ENCODE data around the gene ANXA4. TPM values are rescaled to one million over a fixed set of nuclear protein-coding genes. Genes with fewer than 3 reads are reported as not detected.
A peak's percentile ranks its signal among the peaks of the same experiment; 100 is the strongest.

ANXA4 gene
- total RNA-seq, 1 experiment from 2014 or later: 92.0 TPM

DNA sequence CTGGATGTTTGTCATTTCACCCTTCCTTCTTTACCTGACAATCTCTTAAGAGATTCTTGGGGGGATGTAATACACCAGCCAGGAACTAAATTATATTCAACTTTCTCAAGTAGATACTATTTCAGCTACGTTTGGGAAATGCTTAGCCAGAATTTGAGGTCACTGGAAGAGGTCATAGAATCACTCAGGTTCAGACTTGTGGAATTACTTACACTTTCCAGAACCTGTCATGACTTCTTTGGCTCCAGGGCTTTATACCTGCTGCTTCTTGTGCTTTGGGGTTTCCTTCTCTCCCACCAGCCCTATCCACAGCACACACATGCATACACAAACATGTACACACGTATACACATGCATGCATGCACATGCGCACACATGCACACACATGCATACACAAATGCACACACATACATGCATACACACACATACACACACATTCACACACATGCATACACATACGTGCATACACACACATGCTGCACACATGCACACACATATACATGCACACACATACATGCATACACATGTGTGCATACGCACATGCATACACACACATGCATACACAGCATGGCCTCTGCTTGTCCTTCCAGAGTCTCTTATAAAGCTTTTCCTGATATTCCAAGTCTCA lies 23.5 kb upstream of the ANXA4 start:
- no TSS peak for BruUV-seq (replicated peaks)
- no peaks in the 10 kb centered on the region for H3K27me3 Mint-ChIP-seq (ENCODE audit: insufficient read depth, unreplicated experiment)
- CTCF ChIA-PET: interaction anchor here (0.7 kb wide), 1 partner anchor 559 kb away, joined by 3 read pairs; no protein-coding TSS in a partner anchor
- no peak overlapping the region for H3K27ac Mint-ChIP-seq (ENCODE audit: unreplicated experiment)
- no peaks in the 10 kb centered on the region for H3K9me3 Mint-ChIP-seq (ENCODE audit: unreplicated experiment)
- POLR2A ChIA-PET: no interaction called here
- no peaks in the 10 kb centered on the region for H3K27me3 ChIP-seq (replicated peaks; ENCODE audit: control insufficient read depth, insufficient read depth, low read length)
- no peak for DNase-seq
- H3K4me3 Mint-ChIP-seq (ENCODE audit: unreplicated experiment): no peak overlapping the region
- no peaks in the 10 kb centered on the region for H3K36me3 Mint-ChIP-seq (ENCODE audit: insufficient read depth, unreplicated experiment)
- H3K4me3 ChIP-seq (ENCODE audit: low read depth, low read length): no peak overlapping the region
- H3K4me1 ChIP-seq: no peaks in the 10 kb centered on the region
- H3K9me3 ChIP-seq: no peaks in the 10 kb centered on the region
- TF ChIP-seq, protein P1, sequence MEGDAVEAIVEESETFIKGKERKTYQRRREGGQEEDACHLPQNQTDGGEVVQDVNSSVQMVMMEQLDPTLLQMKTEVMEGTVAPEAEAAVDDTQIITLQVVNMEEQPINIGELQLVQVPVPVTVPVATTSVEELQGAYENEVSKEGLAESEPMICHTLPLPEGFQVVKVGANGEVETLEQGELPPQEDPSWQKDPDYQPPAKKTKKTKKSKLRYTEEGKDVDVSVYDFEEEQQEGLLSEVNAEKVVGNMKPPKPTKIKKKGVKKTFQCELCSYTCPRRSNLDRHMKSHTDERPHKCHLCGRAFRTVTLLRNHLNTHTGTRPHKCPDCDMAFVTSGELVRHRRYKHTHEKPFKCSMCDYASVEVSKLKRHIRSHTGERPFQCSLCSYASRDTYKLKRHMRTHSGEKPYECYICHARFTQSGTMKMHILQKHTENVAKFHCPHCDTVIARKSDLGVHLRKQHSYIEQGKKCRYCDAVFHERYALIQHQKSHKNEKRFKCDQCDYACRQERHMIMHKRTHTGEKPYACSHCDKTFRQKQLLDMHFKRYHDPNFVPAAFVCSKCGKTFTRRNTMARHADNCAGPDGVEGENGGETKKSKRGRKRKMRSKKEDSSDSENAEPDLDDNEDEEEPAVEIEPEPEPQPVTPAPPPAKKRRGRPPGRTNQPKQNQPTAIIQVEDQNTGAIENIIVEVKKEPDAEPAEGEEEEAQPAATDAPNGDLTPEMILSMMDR (IDR thresholded peaks at IDR 0.05; ENCODE audit: insufficient read depth in 1 of 2, low read depth in 1 of 2, low read length in 1 of 2, severe bottlenecking in 1 of 2, unreplicated experiment in 1 of 2): no peak
- H3K36me3 ChIP-seq (ENCODE audit: control insufficient read depth, insufficient read depth, low read length): no peaks in the 10 kb centered on the region
- no peaks in the 10 kb centered on the region for H3K4me1 Mint-ChIP-seq (ENCODE audit: low read depth, unreplicated experiment)
- intact Hi-C loops (cut with micrococcal nuclease; ENCODE audit: unreplicated experiment): no loop called here

DNA sequence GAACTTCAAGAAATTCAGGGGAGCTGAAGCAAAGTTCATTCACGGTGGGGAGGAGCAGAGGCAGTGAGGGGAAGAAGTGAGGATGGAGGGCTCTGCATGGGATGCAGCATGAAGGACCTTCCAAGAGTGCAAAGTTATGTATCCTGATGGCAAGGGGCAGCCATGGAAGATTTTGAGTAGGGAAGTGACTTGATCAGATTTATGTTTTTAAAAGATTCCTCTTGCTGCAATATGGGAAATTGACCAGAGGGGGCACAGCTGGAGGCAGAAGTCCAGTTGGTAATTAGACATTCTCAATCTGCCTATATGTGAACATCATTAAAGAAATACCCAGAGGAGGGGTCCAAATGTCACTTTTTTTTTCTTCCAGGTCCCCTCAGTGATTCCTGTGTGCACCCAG lies 21.5 kb upstream of the ANXA4 start:
- Histone ChIP-seq H3K36me3 (ENCODE audit: control insufficient read depth, insufficient read depth, low read length) (no peaks in the 10 kb centered on the region), H3K27me3 (replicated peaks; ENCODE audit: control insufficient read depth, insufficient read depth, low read length) (no peaks in the 10 kb centered on the region), H3K9me3 (no peaks in the 10 kb centered on the region), H3K4me3 (ENCODE audit: low read depth, low read length) (no peak overlapping the region), H3K4me1 (peaks cover 5% of the 10 kb centered on the region)
- Mint-ChIP-seq H3K27ac (ENCODE audit: unreplicated experiment) (no peak overlapping the region), H3K4me3 (ENCODE audit: unreplicated experiment) (no peak overlapping the region), H3K4me1 (ENCODE audit: low read depth, unreplicated experiment) (no peaks in the 10 kb centered on the region), H3K27me3 (ENCODE audit: insufficient read depth, unreplicated experiment) (no peaks in the 10 kb centered on the region), H3K36me3 (ENCODE audit: insufficient read depth, unreplicated experiment) (no peaks in the 10 kb centered on the region), H3K9me3 (ENCODE audit: unreplicated experiment) (no peaks in the 10 kb centered on the region)
- CTCF ChIA-PET: interaction anchor here (1.2 kb wide), 2 partner anchors 96 to 170 kb away, joined by 3 read pairs; no protein-coding TSS in a partner anchor
- peak in 1 of 2 experiments; percentile 32 for DNase-seq
- POLR2A ChIA-PET: no interaction called here
- intact Hi-C loops (cut with micrococcal nuclease; ENCODE audit: unreplicated experiment): loop anchor here (5.0 kb wide), 1 partner anchor 77 kb away; no protein-coding TSS in a partner anchor
- no TSS peak for BruUV-seq (replicated peaks)
- TF ChIP-seq, protein P1 (IDR thresholded peaks at IDR 0.05; ENCODE audit: insufficient read depth in 1 of 2, low read depth in 1 of 2, low read length in 1 of 2, severe bottlenecking in 1 of 2, unreplicated experiment in 1 of 2): peak; percentile 36 to 45

DNA sequence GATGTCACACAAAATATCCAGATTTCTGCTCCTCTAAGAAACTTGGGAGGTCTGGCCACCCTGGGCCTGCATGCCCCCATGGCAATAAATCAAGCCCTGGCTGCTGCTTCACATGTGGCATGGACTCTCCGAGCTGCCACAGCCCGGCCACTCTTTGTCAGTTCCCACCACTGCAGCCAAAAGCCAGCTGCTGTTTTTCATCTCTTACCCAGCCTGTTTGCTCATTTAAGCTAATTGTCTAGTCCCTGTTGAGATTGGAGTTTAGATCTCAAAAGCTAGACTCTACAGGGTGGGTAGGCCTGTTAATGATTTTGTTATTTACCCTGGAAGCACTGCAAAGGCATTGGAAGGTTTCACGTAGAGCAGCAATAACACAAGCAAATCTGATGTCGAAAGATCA lies 20.9 kb upstream of the ANXA4 start:
- H3K36me3 Mint-ChIP-seq (ENCODE audit: insufficient read depth, unreplicated experiment): no peaks in the 10 kb centered on the region
- no peak overlapping the region for H3K27ac Mint-ChIP-seq (ENCODE audit: unreplicated experiment)
- no peaks in the 10 kb centered on the region for H3K27me3 Mint-ChIP-seq (ENCODE audit: insufficient read depth, unreplicated experiment)
- no peak overlapping the region for H3K4me3 Mint-ChIP-seq (ENCODE audit: unreplicated experiment)
- ChIA-PET POLR2A (no interaction called here), CTCF (interaction anchor here (1.2 kb wide), 2 partner anchors 96 to 171 kb away, joined by 3 read pairs; no protein-coding TSS in a partner anchor)
- TF ChIP-seq, protein P1 (IDR thresholded peaks at IDR 0.05; ENCODE audit: insufficient read depth in 1 of 2, low read depth in 1 of 2, low read length in 1 of 2, severe bottlenecking in 1 of 2, unreplicated experiment in 1 of 2): no peak
- intact Hi-C loops (cut with micrococcal nuclease; ENCODE audit: unreplicated experiment): loop anchor here (5.0 kb wide), 1 partner anchor 76 kb away; no protein-coding TSS in a partner anchor
- no TSS peak for BruUV-seq (replicated peaks)
- H3K9me3 Mint-ChIP-seq (ENCODE audit: unreplicated experiment): no peaks in the 10 kb centered on the region
- Histone ChIP-seq H3K4me3 (ENCODE audit: low read depth, low read length) (no peak overlapping the region), H3K36me3 (ENCODE audit: control insufficient read depth, insufficient read depth, low read length) (no peaks in the 10 kb centered on the region), H3K9me3 (no peaks in the 10 kb centered on the region), H3K27me3 (replicated peaks; ENCODE audit: control insufficient read depth, insufficient read depth, low read length) (no peaks in the 10 kb centered on the region), H3K4me1 (peaks cover 5% of the 10 kb centered on the region)
- H3K4me1 Mint-ChIP-seq (ENCODE audit: low read depth, unreplicated experiment): no peaks in the 10 kb centered on the region
- no peak for DNase-seq
